ENCODE data around the gene ADSS1.

The ADSS1 gene

DNA sequence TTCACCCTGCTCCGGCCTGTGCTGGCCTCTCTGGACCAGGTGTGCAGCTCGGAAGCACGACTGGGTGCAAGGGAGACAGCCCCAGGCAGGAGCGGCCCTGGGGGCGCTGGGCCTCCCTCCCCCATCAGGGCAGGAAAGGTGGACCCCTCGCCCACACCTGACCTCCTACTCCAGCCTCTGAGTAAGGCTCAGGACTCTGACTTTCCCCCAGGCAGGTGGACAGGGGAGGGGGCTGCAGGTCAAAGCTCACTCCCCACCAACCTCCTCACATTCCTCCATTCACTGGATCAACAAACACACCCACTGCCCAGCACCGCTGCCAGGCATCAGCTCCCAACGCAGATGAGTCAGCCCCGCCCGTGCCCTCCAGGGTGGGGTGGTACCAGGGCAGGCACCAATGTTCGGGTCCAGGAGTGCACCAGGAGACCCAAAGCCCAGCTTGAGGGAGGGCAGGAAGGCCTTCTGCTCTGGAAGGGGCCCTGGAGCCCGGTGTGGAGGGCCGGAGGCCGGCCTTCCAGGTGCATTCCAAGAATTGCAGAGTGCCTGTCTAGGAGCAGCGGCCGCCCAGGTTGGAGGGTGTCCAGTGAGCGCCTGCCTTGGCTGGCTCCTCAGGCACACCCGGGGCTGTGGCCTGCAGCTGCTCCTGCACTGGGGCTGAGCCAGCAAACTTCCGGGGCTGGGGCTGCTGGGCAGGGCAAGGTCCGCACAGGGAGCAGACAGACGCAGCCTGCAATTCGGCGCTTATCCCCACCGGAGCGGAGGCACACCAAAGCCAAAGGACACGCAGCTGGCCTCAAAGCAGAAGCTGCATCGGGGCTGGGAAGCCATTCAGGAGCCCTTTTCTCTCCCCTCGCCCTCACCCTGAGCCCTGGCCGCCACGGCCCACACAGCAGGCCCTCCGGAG is 36.2 kb upstream of the ADSS1 start:
- no peak for DNase-seq (ENCODE audit: low read depth in 2 of 2)

GRCh38 chr14:104688505-104689108 is 35.4 kb upstream of the ADSS1 start:
- DNase-seq (ENCODE audit: low read depth in 2 of 2): no peak

- no peak for DNase-seq (ENCODE audit: low read depth in 2 of 2)
Observed at GRCh38 chr14:104689109-104689880, 34.7 kb upstream of the ADSS1 start, which contains the start of gene INF2. TSS of gene INF2 (plus strand) at chr14:104689618. CDS start at chr14:104701366, 11,748 bp downstream.

DNA sequence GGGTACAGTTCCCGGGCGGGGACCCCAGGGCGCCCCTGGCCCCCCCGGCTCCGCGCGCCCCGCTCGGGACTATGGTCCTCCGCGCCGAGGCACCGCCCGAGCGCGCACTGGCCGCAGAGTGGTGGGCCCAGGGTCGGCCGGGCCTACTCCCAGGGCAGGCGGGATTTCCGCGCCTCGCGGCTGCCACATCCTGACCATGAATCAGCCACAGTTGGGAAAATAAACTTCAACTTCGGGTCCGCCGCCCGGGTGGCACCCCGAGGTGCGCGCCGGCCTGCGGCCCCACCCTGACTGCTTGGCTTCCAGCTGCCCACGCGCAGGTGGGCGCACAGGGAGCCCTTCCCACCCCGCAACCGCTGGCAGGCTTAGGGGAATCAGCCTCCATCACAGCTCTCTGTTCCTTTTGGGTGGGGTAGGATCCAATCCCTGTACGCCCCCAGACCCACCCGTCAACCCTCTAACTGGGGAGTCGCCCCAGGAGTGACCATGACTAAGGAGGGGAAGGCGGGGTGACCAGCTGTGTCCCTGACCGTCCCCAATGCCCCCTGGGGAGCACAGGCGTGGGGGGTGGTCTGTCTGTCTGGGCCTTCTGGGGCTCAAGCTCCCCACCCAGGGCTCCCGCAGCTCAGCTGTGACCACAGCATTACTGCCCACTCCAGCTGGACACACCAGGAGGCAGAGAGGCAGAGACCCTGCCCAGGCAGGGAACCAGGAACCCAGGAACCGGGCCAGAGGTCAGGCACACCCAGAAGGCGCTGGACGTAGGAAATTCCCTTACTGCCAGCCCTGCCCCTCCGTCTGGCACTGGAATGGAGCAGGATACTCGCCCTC is 33.9 kb upstream of the ADSS1 start:
- no peak for DNase-seq (ENCODE audit: low read depth in 2 of 2)

DNA sequence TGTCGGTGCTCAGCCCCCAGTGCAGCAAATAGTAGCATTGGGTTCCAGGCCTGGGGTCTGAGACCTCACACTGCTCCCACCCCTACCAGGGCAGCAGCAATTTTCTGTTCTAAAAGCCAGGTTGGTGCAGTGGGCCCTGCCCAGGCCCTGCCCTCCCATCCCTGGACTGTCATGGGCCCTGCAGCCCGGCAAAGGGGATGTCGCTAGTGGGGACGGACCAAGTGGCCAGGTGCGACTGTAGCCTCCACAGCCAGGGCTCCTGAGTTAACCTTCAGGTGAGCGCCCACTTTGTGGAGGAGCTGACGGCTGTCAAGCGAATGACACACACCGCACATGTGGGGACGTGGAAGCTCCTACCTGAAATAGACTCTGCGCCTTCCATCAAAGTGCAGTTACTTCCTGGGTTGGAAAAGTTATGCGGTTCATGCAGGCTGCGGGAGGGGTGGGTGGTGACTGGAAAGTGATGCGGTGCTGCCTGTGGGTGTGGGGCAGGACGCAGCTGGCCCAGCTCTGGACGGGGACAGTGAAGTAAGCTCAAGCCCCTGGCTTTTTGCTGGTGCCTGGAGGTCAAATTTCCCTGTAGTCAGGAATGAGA is 33.1 kb upstream of the ADSS1 start:
- no peak for DNase-seq (ENCODE audit: low read depth in 2 of 2)

DNA sequence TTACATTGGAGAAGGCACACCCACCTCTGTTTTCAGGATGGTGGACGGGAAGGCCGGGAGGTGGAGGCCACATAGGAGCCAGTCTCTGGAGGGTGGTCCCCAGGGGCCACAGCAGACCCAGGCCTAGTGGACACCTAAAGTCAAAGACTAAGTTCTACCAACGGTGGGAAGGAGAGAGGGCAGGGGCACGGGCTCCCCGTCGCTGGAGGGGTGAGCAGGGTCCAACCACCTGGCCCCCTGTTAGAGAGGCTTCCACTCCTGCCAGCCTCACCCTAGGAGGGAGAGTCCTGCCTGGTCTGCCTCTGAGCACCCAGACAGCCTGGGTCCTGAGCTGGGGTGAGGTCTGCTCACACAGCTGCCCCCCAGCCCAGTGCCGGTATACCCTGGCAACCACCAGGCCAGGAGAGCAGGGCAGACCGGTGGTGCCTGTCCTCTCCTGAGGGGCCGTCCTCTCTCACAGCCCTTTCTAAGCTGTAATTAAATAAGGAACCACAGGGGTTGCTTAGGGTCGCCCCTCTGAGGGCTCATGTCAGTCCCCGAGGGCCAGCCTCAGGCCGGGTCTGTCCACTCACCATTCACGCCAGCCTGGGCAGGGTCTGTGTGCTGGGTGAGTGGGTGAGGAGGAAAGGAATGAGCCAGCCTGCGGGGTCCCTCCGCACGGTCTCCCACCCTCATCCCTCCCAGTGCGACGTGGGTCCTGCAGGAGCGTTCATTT is 32.3 kb upstream of the ADSS1 start:
- DNase-seq (ENCODE audit: low read depth in 2 of 2): no peak

DNA sequence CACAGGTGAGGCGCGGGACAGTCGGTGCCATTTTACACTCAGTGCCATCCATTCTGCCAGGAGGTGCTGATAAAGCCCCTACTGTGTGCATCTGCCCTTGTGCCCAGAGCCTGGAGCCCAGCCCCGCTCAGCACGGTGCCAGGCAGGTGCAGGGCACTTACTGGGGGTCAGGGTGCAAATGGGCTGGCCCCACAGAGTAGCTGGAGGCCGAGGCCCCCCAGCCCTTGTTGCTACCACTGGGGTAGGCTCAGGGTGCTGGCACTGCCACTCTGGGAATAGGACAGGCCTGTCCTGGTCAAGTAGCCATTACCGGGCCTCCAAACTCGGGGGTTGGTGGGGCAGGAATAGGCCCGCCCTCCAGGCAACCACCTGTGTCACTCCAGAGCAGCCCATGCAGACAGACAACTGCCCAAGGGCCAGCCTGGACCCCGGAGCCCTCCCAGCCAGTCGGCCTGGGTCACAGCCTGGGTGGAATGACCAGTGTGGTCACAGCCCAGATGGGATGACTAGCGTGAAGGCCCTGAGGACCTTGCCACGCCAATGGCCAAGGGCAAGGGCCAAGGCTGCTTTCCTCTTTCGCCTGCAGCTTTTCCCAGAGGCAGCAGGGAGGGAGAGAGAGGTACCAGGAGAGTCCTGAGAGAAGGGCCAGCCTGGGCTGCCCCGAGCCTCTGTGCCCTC is 31.6 kb upstream of the ADSS1 start:
- no peak for DNase-seq (ENCODE audit: low read depth in 2 of 2)

- DNase-seq (ENCODE audit: low read depth in 2 of 2): no peak
Observed at GRCh38 chr14:104692939-104693315, 31.1 kb upstream of the ADSS1 start.

- no peak for DNase-seq (ENCODE audit: low read depth in 2 of 2)
Observed at GRCh38 chr14:104693482-104694431, 30.3 kb upstream of the ADSS1 start.

DNA sequence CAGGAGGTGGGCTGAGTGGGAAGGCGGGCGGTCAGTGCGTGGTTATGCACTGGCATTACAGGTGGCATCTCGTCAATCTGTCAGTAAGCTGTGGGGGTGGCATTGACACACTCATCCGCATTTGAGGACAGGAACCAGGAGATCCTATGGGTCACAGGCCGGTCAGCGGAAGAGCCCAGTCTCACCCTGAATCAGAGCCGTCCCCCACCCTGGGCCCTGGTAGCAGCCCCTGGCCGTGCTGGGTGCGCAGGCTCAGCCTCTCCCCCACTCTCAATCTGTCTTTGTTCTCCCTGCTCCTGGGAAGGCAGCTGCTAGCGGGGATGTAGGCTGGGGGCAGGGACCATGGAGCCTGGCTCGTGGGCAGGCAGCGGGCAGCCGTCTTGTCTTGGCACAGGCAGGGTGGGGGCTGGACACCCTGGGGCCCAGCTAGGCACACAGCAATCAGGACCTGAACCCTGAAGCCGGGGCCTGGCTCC is 29.5 kb upstream of the ADSS1 start:
- DNase-seq (ENCODE audit: low read depth in 2 of 2): no peak

- DNase-seq (ENCODE audit: low read depth in 2 of 2): no peak
Observed at GRCh38 chr14:104694991-104695659, 28.9 kb upstream of the ADSS1 start.

DNA sequence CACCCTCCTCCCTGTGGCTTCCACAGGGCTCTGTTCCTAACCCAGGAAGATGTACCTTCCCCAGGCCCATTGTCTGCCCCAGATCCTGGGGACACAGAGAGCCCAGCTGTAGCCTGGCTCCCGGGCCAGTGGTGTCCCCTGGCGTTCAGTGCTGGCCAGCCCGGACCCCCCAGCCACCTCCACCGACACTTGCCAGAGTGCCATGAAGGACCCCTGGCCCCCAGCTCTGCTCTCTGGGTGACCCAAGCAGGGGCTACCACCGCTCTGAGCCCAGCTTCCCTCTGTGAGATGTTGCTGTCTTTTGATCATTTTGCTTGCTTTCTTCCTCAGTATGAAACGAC is 28.4 kb upstream of the ADSS1 start:
- DNase-seq (ENCODE audit: low read depth in 2 of 2): no peak

DNA sequence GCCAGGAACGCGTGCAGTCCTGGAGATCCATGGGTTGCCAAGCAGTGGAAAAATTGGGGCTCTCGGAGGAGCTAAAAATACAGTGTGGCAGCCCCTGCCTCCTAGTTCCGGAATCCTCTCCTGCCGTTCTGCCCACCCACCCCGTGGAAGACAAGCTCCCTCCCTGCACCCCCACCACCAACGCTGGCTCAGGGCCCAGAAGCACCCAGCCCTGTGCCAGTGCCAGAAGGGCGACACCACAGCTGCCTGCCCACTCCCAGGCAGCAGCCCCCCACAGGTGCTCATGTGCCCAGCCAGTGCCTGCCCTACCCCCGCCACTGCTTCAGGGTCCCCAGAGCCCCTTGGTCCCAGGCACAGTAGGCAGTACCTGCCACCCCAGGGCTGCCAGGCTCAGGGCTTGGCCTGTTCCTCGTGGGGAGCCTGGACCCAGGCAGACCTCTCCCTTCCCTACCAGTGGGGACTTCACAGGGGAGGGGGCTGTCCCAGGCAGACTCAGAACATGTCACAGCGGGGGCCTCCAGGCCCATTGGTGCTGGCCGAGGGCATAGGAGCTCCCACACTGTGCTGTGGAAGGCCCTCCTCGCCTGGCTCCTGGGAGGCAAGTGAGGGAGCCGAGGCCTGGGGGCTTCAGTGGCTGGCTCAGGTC is 27.2 kb upstream of the ADSS1 start:
- no peak for DNase-seq (ENCODE audit: low read depth in 2 of 2)

- DNase-seq (ENCODE audit: low read depth in 2 of 2): no peak
Observed at GRCh38 chr14:104697317-104697703, 26.7 kb upstream of the ADSS1 start.

DNA sequence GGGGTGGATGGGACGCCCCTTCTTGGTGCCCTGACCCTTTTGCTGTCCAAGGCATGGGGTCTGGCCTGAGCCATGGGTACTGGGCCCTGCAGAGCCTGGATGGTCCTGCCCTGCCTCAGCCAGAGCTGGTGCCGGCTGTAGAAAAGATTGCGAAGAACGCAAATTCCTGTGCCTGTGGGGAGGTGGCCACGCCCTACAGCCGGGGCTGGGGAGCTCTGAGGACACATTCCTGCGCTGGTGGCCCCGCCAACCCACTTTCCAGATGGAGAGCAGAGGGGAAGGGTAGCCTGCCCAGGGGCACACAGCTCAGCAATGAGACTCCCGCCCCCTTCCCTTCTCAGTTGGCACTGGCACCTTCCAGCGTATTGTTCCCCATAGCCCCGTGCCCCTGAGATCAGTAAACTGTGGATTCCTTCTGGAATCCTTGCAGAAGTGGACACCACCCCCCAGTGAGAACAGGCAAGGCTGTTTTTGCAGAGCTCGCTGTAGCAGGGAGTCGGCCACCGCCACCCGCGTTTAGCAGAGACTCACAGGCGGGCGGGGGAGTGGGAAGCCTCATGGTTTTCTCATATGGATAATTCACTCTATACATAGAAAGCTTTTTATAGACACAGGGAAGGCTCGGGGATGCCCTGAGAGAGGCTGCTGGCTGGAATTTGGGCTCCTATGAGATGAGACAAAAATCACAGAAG is 26.0 kb upstream of the ADSS1 start:
- DNase-seq (ENCODE audit: low read depth in 2 of 2): no peak

- DNase-seq (ENCODE audit: low read depth in 2 of 2): no peak
Observed at GRCh38 chr14:104698688-104699425, 25.2 kb upstream of the ADSS1 start.

DNA sequence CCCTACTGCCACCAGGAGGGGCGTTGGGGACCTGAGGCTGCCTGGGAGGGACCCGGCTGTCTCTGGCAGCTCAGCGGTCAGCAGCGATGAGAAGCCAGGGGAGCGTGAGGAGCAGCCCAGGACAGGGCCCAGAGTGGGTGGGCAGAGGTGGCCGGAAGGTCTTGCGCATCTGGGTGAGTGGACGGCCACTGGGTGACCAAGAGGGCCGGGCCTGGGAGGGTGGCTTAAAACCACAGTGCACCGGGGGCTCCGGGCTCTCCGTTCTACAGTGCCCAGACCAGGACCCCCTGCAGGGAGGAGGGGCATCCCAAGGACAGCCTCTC is 24.6 kb upstream of the ADSS1 start:
- DNase-seq (ENCODE audit: low read depth in 2 of 2): no peak

Data from activated CD8-positive, alpha-beta memory T cell treated with anti-CD3 and anti-CD28 coated beads for 4 hours (primary cell).